GM23248 (cell line): ENCODE results near the gene HDAC4.

ENCODE experiments used
- EZH2 ChIP-seq: fragments of 200-600 bp; sonication (generic); IDR thresholded peaks from 2 replicates; pipeline ENCODE4 v1.6.1; 2018; ENCODE audit warnings: antibody characterized with exemption, mild to moderate bottlenecking; ENCODE audit not compliant: insufficient read depth, poor library complexity, severe bottlenecking
- EZH2phosphoT487 ChIP-seq: fragments of 200-600 bp; sonication (generic); IDR thresholded peaks from 2 replicates; pipeline ENCODE4 v1.6.1; 2018; ENCODE audit warnings: antibody characterized with exemption, moderate library complexity, mild to moderate bottlenecking, low read depth; ENCODE audit not compliant: insufficient read depth

DNA sequence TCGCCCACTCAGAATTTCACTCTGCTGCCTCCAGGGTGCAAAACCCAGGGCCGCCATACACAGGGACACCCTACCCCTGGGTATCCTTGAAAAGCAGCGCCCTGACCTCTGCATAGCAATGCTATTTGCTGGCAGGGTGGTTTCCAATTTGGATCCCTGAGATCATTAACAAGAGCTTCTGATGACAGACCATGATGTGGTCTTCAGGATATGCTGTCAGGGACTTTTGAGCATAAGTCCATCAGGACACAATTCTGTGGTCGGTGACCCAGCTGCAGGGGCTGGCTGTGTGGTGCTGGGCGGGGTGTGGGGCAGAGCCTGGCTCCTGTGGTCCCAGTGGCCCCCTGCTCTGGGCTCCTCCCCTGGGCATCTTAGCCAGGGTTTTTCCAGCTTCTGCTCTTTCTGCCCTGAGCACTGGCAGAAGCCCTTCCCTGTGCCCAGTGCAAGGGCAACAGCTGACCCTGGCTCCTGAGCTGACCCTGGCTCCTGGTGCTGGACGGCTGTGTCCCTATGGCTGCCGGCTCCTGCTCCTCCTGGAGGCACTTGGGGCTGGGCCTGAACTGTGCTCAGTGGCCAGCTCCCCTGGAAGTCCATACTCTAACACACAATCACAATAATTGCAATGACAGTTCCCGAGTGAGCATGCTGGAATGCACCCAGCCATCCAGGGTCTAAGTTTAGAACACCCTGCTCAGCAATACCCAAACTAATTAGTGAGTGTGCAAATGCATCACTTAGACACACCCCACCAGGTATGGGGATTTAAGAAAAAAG, 271.5 kb downstream of the HDAC4 start:
- TF ChIP-seq EZH2phosphoT487 (no peak), EZH2 (no peak)
